H1 (cell line): ENCODE data around the gene JAG2. TPM values are rescaled to one million over a fixed set of nuclear protein-coding genes. Genes with fewer than 3 reads are reported as not detected.

Experiments
- CTCF ChIA-PET: fragments of 300-600 bp; sonication (Branson Sonifier 250); formaldehyde crosslinking; loops from one replicate; lab custom pipeline; 2021; ENCODE audit not compliant: partially characterized antibody; lab: Charles Lee
- POLR2A ChIA-PET: fragments of 300-600 bp; sonication (Branson Sonifier 250); formaldehyde crosslinking; loops from one replicate; lab custom pipeline; 2021; ENCODE audit warnings: inconsistent platforms; ENCODE audit not compliant: partially characterized antibody; lab: Charles Lee
- DNase-seq, 2 experiments: peaks; one replicate each; pipeline versions ENCODE4 v3.0.0 to v3.0.0-alpha.2; 2010 to 2022; ENCODE audit warnings: low spot score in 2 of 2, low read depth in 1 of 2, mixed read lengths in 1 of 2
- FAIRE-seq: peaks from 2 replicates; lab custom pipeline; 2011; peaks lifted over from hg19 to GRCh38; lab: Jason Lieb, UNC
- H2AFZ ChIP-seq: 2 replicates; pipeline ENCODE4 v1.8.1; 2012; ENCODE audit warnings: low read length, inconsistent platforms
- H2AK5ac ChIP-seq: 2 replicates; pipeline ENCODE4 v1.6.1; 2013; ENCODE audit warnings: low read depth, low read length
- H2BK120ac ChIP-seq: replicated peaks from 2 replicates; pipeline ENCODE3; 2013; ENCODE audit warnings: low read depth, low read length, inconsistent platforms
- H2BK12ac ChIP-seq: 2 replicates; pipeline ENCODE4 v1.6.1; 2013; ENCODE audit warnings: low read depth, low read length
- H2BK15ac ChIP-seq: 2 replicates; pipeline ENCODE4 v1.6.1; 2013; ENCODE audit warnings: low read length
- H2BK20ac ChIP-seq: 2 replicates; pipeline ENCODE4 v1.6.1; 2013; ENCODE audit warnings: low read length
- H2BK5ac ChIP-seq: 2 replicates; pipeline ENCODE4 v1.6.1; 2013; ENCODE audit warnings: low read depth, low read length
- H3K14ac ChIP-seq: 2 replicates; pipeline ENCODE4 v1.6.1; 2013; ENCODE audit warnings: inconsistent platforms; ENCODE audit not compliant: insufficient read length
- H3K18ac ChIP-seq: 2 replicates; pipeline ENCODE4 v1.6.1; 2013; ENCODE audit warnings: low read length; ENCODE audit errors: extremely low read depth
- H3K23ac ChIP-seq: 2 replicates; pipeline ENCODE4 v1.6.1; 2013; ENCODE audit warnings: inconsistent platforms; ENCODE audit not compliant: insufficient read length
- H3K23me2 ChIP-seq: 2 replicates; pipeline ENCODE4 v1.6.1; 2013; ENCODE audit warnings: low read depth, low read length
- H3K27ac ChIP-seq: 2 replicates; pipeline ENCODE4 v1.6.1; 2011; ENCODE audit warnings: low read depth, low read length, inconsistent platforms
- H3K27me3 ChIP-seq, 4 experiments: replicated peaks in 1 of 4; 1 replicate in 1 of 4; 2 replicates in 3 of 4; pipeline versions ENCODE4 v1.6.1 to v1.8.1; 2011 to 2013; ENCODE audit warnings: low read length in 3 of 4, mild to moderate bottlenecking in 3 of 4, inconsistent platforms in 2 of 4, mixed read lengths in 2 of 4, moderate library complexity in 1 of 4; ENCODE audit not compliant: control insufficient read depth in 3 of 4, insufficient read depth in 3 of 4; ENCODE audit errors: extremely low read depth in 1 of 4
- H3K36me3 ChIP-seq, 4 experiments: 2 replicates each; pipeline versions ENCODE4 v1.6.1 to v1.8.1; 2011 to 2013; ENCODE audit warnings: mild to moderate bottlenecking in 4 of 4, low read length in 3 of 4, moderate library complexity in 2 of 4, control low read depth in 1 of 4, inconsistent platforms in 1 of 4; ENCODE audit not compliant: insufficient read depth in 4 of 4, control insufficient read depth in 2 of 4
- H3K4ac ChIP-seq: replicated peaks from 2 replicates; pipeline ENCODE3; 2013; ENCODE audit warnings: low read length, low read depth, mixed read lengths, inconsistent platforms; ENCODE audit not compliant: insufficient read length
- H3K4me1 ChIP-seq, 4 experiments: replicated peaks in 1 of 4; 1 replicate in 1 of 4; 2 replicates in 3 of 4; pipeline versions ENCODE4 v1.6.1 to v1.8.1; 2011 to 2013; ENCODE audit warnings: low read length in 3 of 4, inconsistent platforms in 2 of 4, mixed read lengths in 1 of 4; ENCODE audit not compliant: insufficient read depth in 4 of 4, control insufficient read depth in 3 of 4
- H3K4me2 ChIP-seq, 2 experiments: 2 replicates each; pipeline versions ENCODE4 v1.6.1 to v1.8.1; 2011 to 2013; ENCODE audit warnings: low read depth in 2 of 2, low read length in 2 of 2, control low read depth in 1 of 2, inconsistent platforms in 1 of 2, mild to moderate bottlenecking in 1 of 2; ENCODE audit not compliant: insufficient read depth in 1 of 2
- H3K4me3 ChIP-seq, 4 experiments: fragments of 200-600, 300-600 bp in 1 of 4; sonication (generic), shearing (Covaris generic), sonication (Bioruptor Twin) in 1 of 4; 2 replicates each; pipeline versions ENCODE4 v1.5.1 to v1.8.1; 2011 to 2016; ENCODE audit warnings: low read length in 4 of 4, low read depth in 3 of 4, control low read depth in 2 of 4, inconsistent platforms in 2 of 4, mild to moderate bottlenecking in 2 of 4, mixed read lengths in 1 of 4, moderate library complexity in 1 of 4; ENCODE audit not compliant: insufficient read depth in 2 of 4; ENCODE audit errors: extremely low read depth in 1 of 4
- H3K56ac ChIP-seq: replicated peaks from 2 replicates; pipeline ENCODE3; 2013; ENCODE audit warnings: low read depth, mild to moderate bottlenecking, mixed read lengths, low read length, inconsistent platforms; ENCODE audit not compliant: insufficient read length
- H3K79me1 ChIP-seq: 2 replicates; pipeline ENCODE4 v1.6.1; 2013; ENCODE audit warnings: low read depth, low read length, control low read depth
- H3K79me2 ChIP-seq, 2 experiments: 2 replicates each; pipeline versions ENCODE4 v1.6.1 to v1.8.1; 2012 to 2013; ENCODE audit warnings: low read length in 2 of 2, mild to moderate bottlenecking in 2 of 2, inconsistent platforms in 1 of 2; ENCODE audit not compliant: insufficient read depth in 2 of 2, control insufficient read depth in 1 of 2
- H3K9ac ChIP-seq, 4 experiments: replicated peaks in 1 of 4; 1 replicate in 1 of 4; 2 replicates in 3 of 4; pipeline versions ENCODE4 v1.6.1 to v1.8.1; 2011 to 2013; ENCODE audit warnings: low read depth in 3 of 4, low read length in 3 of 4, control low read depth in 2 of 4, mild to moderate bottlenecking in 2 of 4, moderate library complexity in 2 of 4, inconsistent platforms in 1 of 4; ENCODE audit errors: extremely low read depth in 1 of 4
- H3K9me3 ChIP-seq, 2 experiments: 2 replicates each; pipeline versions ENCODE4 v1.6.1 to v1.8.1; 2012 to 2013; ENCODE audit warnings: mild to moderate bottlenecking in 2 of 2, moderate library complexity in 2 of 2, control low read depth in 1 of 2, inconsistent platforms in 1 of 2, low read depth in 1 of 2, low read length in 1 of 2, mixed read lengths in 1 of 2; ENCODE audit not compliant: insufficient read depth in 2 of 2
- H4K20me1 ChIP-seq, 2 experiments: replicated peaks in 1 of 2; 2 replicates each; pipeline versions ENCODE3 to v1.8.1; 2011 to 2013; ENCODE audit warnings: inconsistent platforms in 2 of 2, low read length in 2 of 2, mild to moderate bottlenecking in 1 of 2; ENCODE audit not compliant: insufficient read depth in 2 of 2, control insufficient read depth in 1 of 2
- H4K5ac ChIP-seq: 2 replicates; pipeline ENCODE4 v1.6.1; 2013; ENCODE audit warnings: low read length, low read depth, mixed read lengths, inconsistent platforms; ENCODE audit not compliant: insufficient read length
- H4K8ac ChIP-seq: 2 replicates; pipeline ENCODE4 v1.8.0; 2013; ENCODE audit warnings: mild to moderate bottlenecking, moderate library complexity, low read length, inconsistent platforms; ENCODE audit not compliant: insufficient read depth; ENCODE audit errors: extremely low read depth
- H4K91ac ChIP-seq: replicated peaks from 2 replicates; pipeline ENCODE3; 2013; ENCODE audit warnings: low read length, mixed read lengths, inconsistent platforms; ENCODE audit not compliant: insufficient read length
- CEBPB ChIP-seq: IDR thresholded peaks from 2 replicates; pipeline ENCODE4 v1.6.1; 2012; ENCODE audit warnings: low read depth, low read length
- EZH2 ChIP-seq: fragments of 200-600 bp; sonication (generic); IDR thresholded peaks from 2 replicates; pipeline ENCODE4 v1.7.1; 2012; ENCODE audit warnings: low read depth, mild to moderate bottlenecking, moderate library complexity, low read length, inconsistent platforms; ENCODE audit not compliant: severe bottlenecking
- GABPA ChIP-seq: IDR thresholded peaks from 2 replicates; pipeline ENCODE4 v1.6.1; 2011; ENCODE audit warnings: mild to moderate bottlenecking, low read length, moderate library complexity, borderline replicate concordance; ENCODE audit not compliant: insufficient read depth
- GTF2F1 ChIP-seq: IDR thresholded peaks from 2 replicates; pipeline ENCODE4 v1.6.1; 2012; ENCODE audit warnings: low read depth, low read length, improper control_type of control experiment, borderline replicate concordance
- JUND ChIP-seq: IDR thresholded peaks from 2 replicates; pipeline ENCODE4 v1.6.1; 2011; ENCODE audit warnings: mild to moderate bottlenecking, improper control_type of control experiment, low read length
- KDM1A ChIP-seq: fragments of 200-600, 300-600 bp; sonication (generic); IDR thresholded peaks from 2 replicates; pipeline ENCODE4 v1.7.1; 2016; ENCODE audit warnings: mild to moderate bottlenecking, low read length, borderline replicate concordance
- NANOG ChIP-seq: IDR thresholded peaks from 2 replicates; pipeline ENCODE4 v1.6.1; 2011; ENCODE audit warnings: low read length, low read depth, mild to moderate bottlenecking, inconsistent platforms; ENCODE audit not compliant: insufficient read depth, poor library complexity, severe bottlenecking
- NRF1 ChIP-seq: IDR thresholded peaks from 2 replicates; pipeline ENCODE4 v1.6.1; 2011; ENCODE audit warnings: mild to moderate bottlenecking, low read depth, low read length, improper control_type of control experiment
- POLR2A ChIP-seq, 2 experiments: IDR thresholded peaks; 1 replicate in 1 of 2; 2 replicates in 1 of 2; pipeline ENCODE4 v1.6.1; 2011; ENCODE audit warnings: low read depth in 2 of 2, low read length in 2 of 2, mild to moderate bottlenecking in 2 of 2; ENCODE audit errors: control extremely low read depth in 1 of 2
- RNF2 ChIP-seq: fragments of 200-900, 300-1000 bp; sonication (generic); IDR thresholded peaks from 2 replicates; pipeline ENCODE4 v1.7.1; 2016; ENCODE audit warnings: borderline replicate concordance, low read depth, mild to moderate bottlenecking, antibody characterized with exemption, low read length; ENCODE audit not compliant: poor library complexity, severe bottlenecking; ENCODE audit errors: missing control alignments
- RXRA ChIP-seq: IDR thresholded peaks from 2 replicates; pipeline ENCODE4 v1.6.1; 2011; ENCODE audit warnings: low read depth, mild to moderate bottlenecking, low read length, moderate library complexity; ENCODE audit not compliant: insufficient read depth
- SIN3A ChIP-seq, 2 experiments: IDR thresholded peaks in 1 of 2; conservative IDR thresholded peaks in 1 of 2; 2 replicates each; pipeline ENCODE4 v1.6.1; 2011 to 2012; ENCODE audit warnings: low read length in 2 of 2, improper control_type of control experiment in 1 of 2, low read depth in 1 of 2, mild to moderate bottlenecking in 1 of 2
- SIRT6 ChIP-seq: IDR thresholded peaks from one replicate; pipeline ENCODE4 v1.7.1; 2012; ENCODE audit warnings: low read length, inconsistent platforms
- SP2 ChIP-seq: IDR thresholded peaks from 2 replicates; pipeline ENCODE4 v1.6.1; 2012; ENCODE audit warnings: mild to moderate bottlenecking, low read length, inconsistent platforms
- TCF12 ChIP-seq: IDR thresholded peaks from 2 replicates; pipeline ENCODE4 v1.6.1; 2011; ENCODE audit warnings: low read depth, mild to moderate bottlenecking, low read length
- WGBS, 2 experiments: shearing (Covaris generic) in 1 of 2; methylation state at CpG; one replicate each; pipeline versions ENCODE4 v1.1.6 to v1.1.7; 2013 to 2015; ENCODE audit warnings: low lambda C conversion rate in 2 of 2, mixed read lengths in 2 of 2, inconsistent platforms in 1 of 2, low coverage in 1 of 2, missing lambda C conversion rate in 1 of 2; ENCODE audit not compliant: insufficient replicate concordance in 2 of 2, insufficient coverage in 1 of 2, insufficient read length in 1 of 2; ENCODE audit errors: extremely low coverage in 1 of 2, missing lambda C conversion rate in 1 of 2; 5-methylcytosine and 5-hydroxymethylcytosine counted together
- polyA plus RNA-seq, 7 experiments: library from polyadenylated mRNA; depleted of rRNA in 3 of 7; stranded (reverse) in 5 of 7; unstranded in 2 of 7; fragments of >200 nt in 5 of 7; fragments of 200-250 nt in 2 of 7; gene quantifications; 1 replicate in 5 of 7; 2 replicates in 1 of 7; 4 replicates in 1 of 7; pipeline versions ENCODE4 v1.2.1 to v1.2.3, GENCODE V29; 2011 to 2013; ENCODE audit warnings: missing spikeins in 2 of 7, mixed read lengths in 2 of 7
- total RNA-seq: library from RNA; stranded (reverse); fragmentation: NEBNext Ultra II Directional; extraction: Animal tissue kit (Norgen Biotek cat#: 25700); gene quantifications from 2 replicates; pipeline ENCODE4 v1.2.1, GENCODE V29; 2021

Gene JAG2
- total and polyA plus RNA-seq, 2 of the 8 experiments (the other 6 are each of a cell fraction or from before 2014, with no cell fraction given), result 2.8 to 6.2 TPM

GRCh38 chr14:105161309-105161708, 7.3 kb downstream of the JAG2 start:
- H3K4me3 ChIP-seq, result no peak overlapping the region
- H3K79me2 ChIP-seq, result no peaks in the 10 kb centered on the region
- DNase-seq (no peak), FAIRE-seq (no peak)
- H3K9ac ChIP-seq, result no peak overlapping the region
- no peak overlapping the region for H2AFZ ChIP-seq
- no peak overlapping the region for H3K23ac ChIP-seq
- no peak overlapping the region for H2BK20ac ChIP-seq
- peaks cover 0 to 3% (median under 1%) of the 10 kb centered on the region in 4 experiments; a peak in 2 of 7 replicates for H3K27me3 ChIP-seq
- H4K8ac ChIP-seq, result no peak overlapping the region
- H3K4ac ChIP-seq, result no peak overlapping the region
- no peak overlapping the region for H3K56ac ChIP-seq
- H3K14ac ChIP-seq, result no peak overlapping the region
- peaks cover 5 to 15% of the 10 kb centered on the region in 2 experiments for H4K20me1 ChIP-seq
- H2BK120ac ChIP-seq, result no peak overlapping the region
- no peak overlapping the region for H3K18ac ChIP-seq
- H3K36me3 ChIP-seq, result no peaks in the 10 kb centered on the region
- H2BK15ac ChIP-seq, result no peak overlapping the region
- WGBS, 2 experiments, result 78% methylated on average over 15 of the region's 15 CpGs; no CpG with 5 or more reads in 1 of the 2 experiments
- H3K23me2 ChIP-seq, result 0 out of 2 replicates have a peak, but pooled peaks cover 2% of the 10 kb centered on the region
- no peaks in the 10 kb centered on the region for H3K9me3 ChIP-seq
- no peak overlapping the region for H2BK12ac ChIP-seq
- CTCF ChIA-PET, result no interaction called here
- H3K79me1 ChIP-seq, result peaks cover 5% of the 10 kb centered on the region
- POLR2A ChIA-PET, result no interaction called here
- no peak overlapping the region for H3K27ac ChIP-seq
- H3K4me1 ChIP-seq, result peaks cover 0 to 1% (median 0%) of the 10 kb centered on the region in 4 experiments; a peak in 5 of 7 replicates
- no peak overlapping the region for H2AK5ac ChIP-seq
- no peak overlapping the region for H4K5ac ChIP-seq
- no peak overlapping the region for H3K4me2 ChIP-seq
- no peak overlapping the region for H2BK5ac ChIP-seq
- H4K91ac ChIP-seq, result no peak overlapping the region
- TF ChIP-seq RXRA (no peak), TCF12 (no peak), GABPA (no peak), EZH2 (no peak), SIRT6 (no peak), JUND (no peak), SP2 (no peak), NRF1 (no peak), POLR2A (IDR thresholded peaks at IDR 0.05; ENCODE audit: control extremely low read depth in 1 of 2, low read depth in 2 of 2, low read length in 2 of 2) (no peak), GTF2F1 (no peak), KDM1A (no peak), SIN3A (conservative IDR thresholded peaks at IDR 0.05 in 1 of 2, IDR thresholded peaks at IDR 0.05 in 1 of 2; ENCODE audit: low read depth in 1 of 2, low read length in 2 of 2) (no peak), CEBPB (no peak), RNF2 (no peak), NANOG (no peak)
